ENCODE measurements around the gene GTF2F1. TPM values are rescaled to one million over a fixed set of nuclear protein-coding genes. Genes with fewer than 3 reads are reported as not detected.
"Not testable (repeated sequence)": the region's sequence is repeated elsewhere in the genome, so short reads cannot be mapped to it uniquely, and the experiment has no call there.

Gene GTF2F1
- total RNA-seq, 2 experiments from 2014 or later = 53.5 to 63.0 TPM

- Mint-ChIP-seq H3K4me3 (no peak overlapping the region), H3K36me3 (ENCODE audit: low read depth) (peaks cover 5% of the 10 kb centered on the region), H3K27ac (no peak overlapping the region), H3K27me3 (ENCODE audit: low read depth) (no peaks in the 10 kb centered on the region), H3K9me3 (no peaks in the 10 kb centered on the region), H3K4me1 (ENCODE audit: low read depth) (peaks cover 16% of the 10 kb centered on the region)
- intact Hi-C loops (cut with micrococcal nuclease) = loop anchor here (5.0 kb wide), 2 partner anchors 93 to 127 kb away; partner anchors contain the start of gene TUBB4A
- DNase-seq = no peak
- CTCF ChIA-PET = interaction anchor here (0.5 kb wide), 1 partner anchor 205 kb away, joined by 5 read pairs; no protein-coding TSS in a partner anchor
Observed at GRCh38 chr19:6374711-6375410, 18.1 kb downstream of the GTF2F1 start.

- Mint-ChIP-seq H3K9me3 (no peaks in the 10 kb centered on the region), H3K27me3 (ENCODE audit: low read depth) (no peaks in the 10 kb centered on the region), H3K27ac (no peak overlapping the region), H3K36me3 (ENCODE audit: low read depth) (peaks cover 4% of the 10 kb centered on the region), H3K4me1 (ENCODE audit: low read depth) (peaks cover 18% of the 10 kb centered on the region), H3K4me3 (no peak overlapping the region)
- DNase-seq = no peak
- CTCF ChIA-PET = interaction anchor here (1.4 kb wide), 1 partner anchor 248 kb away, joined by 3 read pairs; no protein-coding TSS in a partner anchor
- intact Hi-C loops (cut with micrococcal nuclease) = loop anchor here (5.0 kb wide), 2 partner anchors 92 to 128 kb away; partner anchors contain the start of gene TUBB4A
Observed at GRCh38 chr19:6374161-6374709, 18.7 kb downstream of the GTF2F1 start.

GRCh38 chr19:6373813-6374108, 19.2 kb downstream of the GTF2F1 start:
- intact Hi-C loops (cut with micrococcal nuclease) = loop anchor here (1.0 to 5.0 kb wide), 7 partner anchors 12 to 469 kb away; partner anchors contain the start of genes CLPP, GTF2F1, TUBB4A and VMAC
- DNase-seq = no peak
- Mint-ChIP-seq H3K9me3 (no peaks in the 10 kb centered on the region), H3K36me3 (ENCODE audit: low read depth) (peaks cover 4% of the 10 kb centered on the region), H3K27ac (peak overlapping the region; percentile 61), H3K4me3 (peak overlapping the region; percentile 89), H3K27me3 (ENCODE audit: low read depth) (no peaks in the 10 kb centered on the region), H3K4me1 (ENCODE audit: low read depth) (peaks cover 18% of the 10 kb centered on the region)
- CTCF ChIA-PET = interaction anchor here (1.4 kb wide), 1 partner anchor 248 kb away, joined by 3 read pairs; no protein-coding TSS in a partner anchor

- H3K4me3 Mint-ChIP-seq = peak overlapping the region; percentile 89
- CTCF ChIA-PET = interaction anchor here (1.0 to 1.4 kb wide), 3 partner anchors 10 to 247 kb away, joined by 3 to 4 read pairs (median 3); no protein-coding TSS in a partner anchor
- H3K27me3 Mint-ChIP-seq (ENCODE audit: low read depth) = no peaks in the 10 kb centered on the region
- DNase-seq = peak; percentile 99
- intact Hi-C loops (cut with micrococcal nuclease) = loop anchor here (1.0 to 5.0 kb wide), 7 partner anchors 12 to 469 kb away; partner anchors contain the start of genes CLPP, GTF2F1, TUBB4A and VMAC
- H3K27ac Mint-ChIP-seq = peak overlapping the region; percentile 94
- no peaks in the 10 kb centered on the region for H3K9me3 Mint-ChIP-seq
- peaks cover 3% of the 10 kb centered on the region for H3K36me3 Mint-ChIP-seq (ENCODE audit: low read depth)
- peaks cover 18% of the 10 kb centered on the region for H3K4me1 Mint-ChIP-seq (ENCODE audit: low read depth)
Observed at GRCh38 chr19:6373096-6373812, 19.7 kb downstream of the GTF2F1 start.

- CTCF ChIA-PET = interaction anchor here (0.5 to 1.4 kb wide), 4 partner anchors 10 to 627 kb away, joined by 3 to 4 read pairs (median 4); no protein-coding TSS in a partner anchor
Observed at GRCh38 chr19:6372594-6373095, 20.3 kb downstream of the GTF2F1 start, which contains the start of gene ALKBH7. ALKBH7 (plus strand) TSS chr19:6372794; CDS start chr19:6372821, 27 bp downstream.

GRCh38 chr19:6364353-6364752, 28.6 kb downstream of the GTF2F1 start:
- intact Hi-C loops (cut with micrococcal nuclease) = loop anchor here (5.0 kb wide), 2 partner anchors 118 to 387 kb away; partner anchors contain the start of genes DENND1C and RANBP3
- no peaks in the 10 kb centered on the region for H3K9me3 Mint-ChIP-seq
- no peak overlapping the region for H3K27ac Mint-ChIP-seq
- CTCF ChIA-PET = interaction anchor here (0.9 kb wide), 1 partner anchor 46 kb away, joined by 5 read pairs; no protein-coding TSS in a partner anchor
- H3K36me3 Mint-ChIP-seq (ENCODE audit: low read depth) = peaks cover 31% of the 10 kb centered on the region
- DNase-seq = no peak
- peak overlapping the region; percentile 21 for H3K4me3 Mint-ChIP-seq
- H3K27me3 Mint-ChIP-seq (ENCODE audit: low read depth) = no peaks in the 10 kb centered on the region
- H3K4me1 Mint-ChIP-seq (ENCODE audit: low read depth) = peaks cover 17% of the 10 kb centered on the region

More at GRCh38 chr19:6372594-6373095, 20.3 kb downstream of the GTF2F1 start, which contains the start of gene ALKBH7:
- peak; percentile 99 for DNase-seq
- peaks cover 5% of the 10 kb centered on the region for H3K36me3 Mint-ChIP-seq (ENCODE audit: low read depth)
- peak within 1 kb of the TSS; percentile 94 for H3K27ac Mint-ChIP-seq
- intact Hi-C loops (cut with micrococcal nuclease) = loop anchor here (1.0 to 5.0 kb wide), 8 partner anchors 11 to 468 kb away; partner anchors contain the start of genes CLPP, GTF2F1, SH2D3A and TUBB4A
- H3K9me3 Mint-ChIP-seq = no peaks in the 10 kb centered on the region
- H3K4me1 Mint-ChIP-seq (ENCODE audit: low read depth) = peaks cover 18% of the 10 kb centered on the region
- no peaks in the 10 kb centered on the region for H3K27me3 Mint-ChIP-seq (ENCODE audit: low read depth)
- H3K4me3 Mint-ChIP-seq = peak within 1 kb of the TSS; percentile 89

- Mint-ChIP-seq H3K27me3 (ENCODE audit: low read depth) (no peaks in the 10 kb centered on the region), H3K27ac (peak overlapping the region; percentile 95), H3K4me1 (ENCODE audit: low read depth) (peaks cover 17% of the 10 kb centered on the region), H3K9me3 (no peaks in the 10 kb centered on the region), H3K4me3 (peak overlapping the region; percentile 98), H3K36me3 (ENCODE audit: low read depth) (peaks cover 27% of the 10 kb centered on the region)
- CTCF ChIA-PET = interaction anchor here (0.6 kb wide), 1 partner anchor 29 kb away, joined by 5 read pairs; the partner anchor contains the start of gene ACER1
- peak; percentile 63 for DNase-seq
- intact Hi-C loops (cut with micrococcal nuclease) = loop anchor here (5.0 kb wide), 2 partner anchors 120 to 385 kb away; partner anchors contain the start of genes DENND1C and RANBP3
Observed at GRCh38 chr19:6362351-6362801, 30.6 kb downstream of the GTF2F1 start.

GRCh38 chr19:6362027-6362350, 31.0 kb downstream of the GTF2F1 start:
- intact Hi-C loops (cut with micrococcal nuclease) = loop anchor here (5.0 kb wide), 2 partner anchors 120 to 385 kb away; partner anchors contain the start of genes DENND1C and RANBP3
- CTCF ChIA-PET = no interaction called here
- Mint-ChIP-seq H3K36me3 (ENCODE audit: low read depth) (peaks cover 25% of the 10 kb centered on the region), H3K27me3 (ENCODE audit: low read depth) (no peaks in the 10 kb centered on the region), H3K9me3 (no peaks in the 10 kb centered on the region), H3K27ac (peak overlapping the region; percentile 95), H3K4me3 (peak overlapping the region; percentile 98), H3K4me1 (ENCODE audit: low read depth) (peaks cover 17% of the 10 kb centered on the region)
- DNase-seq = no peak

- H3K27ac Mint-ChIP-seq = peak overlapping the region; percentile 95
- CTCF ChIA-PET = interaction anchor here (0.7 to 1.7 kb wide), 3 partner anchors 8 to 271 kb away, joined by 3 to 7 read pairs (median 5); no protein-coding TSS in a partner anchor
- H3K27me3 Mint-ChIP-seq (ENCODE audit: low read depth); H3K9me3 Mint-ChIP-seq; DNase-seq: not testable (repeated sequence)
- peaks cover 14% of the 10 kb centered on the region for H3K4me1 Mint-ChIP-seq (ENCODE audit: low read depth)
- peak overlapping the region; percentile 98 for H3K4me3 Mint-ChIP-seq
- peaks cover 20% of the 10 kb centered on the region for H3K36me3 Mint-ChIP-seq (ENCODE audit: low read depth)
- intact Hi-C loops (cut with micrococcal nuclease) = loop anchor here (1.0 to 5.0 kb wide), 7 partner anchors 12 to 570 kb away; partner anchors contain the start of genes DENND1C, DUS3L, GTF2F1 and RANBP3
Observed at GRCh38 chr19:6360857-6361216, 32.1 kb downstream of the GTF2F1 start.

GRCh38 chr19:6360445-6360844, 32.5 kb downstream of the GTF2F1 start:
- not testable (repeated sequence) for H3K27me3 Mint-ChIP-seq (ENCODE audit: low read depth); H3K4me3 Mint-ChIP-seq; DNase-seq; H3K9me3 Mint-ChIP-seq; H3K27ac Mint-ChIP-seq
- CTCF ChIA-PET = interaction anchor here (0.6 to 1.7 kb wide), 2 partner anchors 8 to 879 kb away, joined by 3 to 7 read pairs; no protein-coding TSS in a partner anchor
- H3K4me1 Mint-ChIP-seq (ENCODE audit: low read depth) = peaks cover 14% of the 10 kb centered on the region
- intact Hi-C loops (cut with micrococcal nuclease) = loop anchor here (2.0 to 5.0 kb wide), 3 partner anchors 122 to 570 kb away; partner anchors contain the start of genes DENND1C, DUS3L and RANBP3
- peaks cover 17% of the 10 kb centered on the region for H3K36me3 Mint-ChIP-seq (ENCODE audit: low read depth)

Measured in activated naive CD4-positive, alpha-beta T cell treated with anti-CD3 and anti-CD28 coated beads for 36 hours (primary cell).